PC-3 (cell line): ENCODE data around the gene APOA4. TPM values are rescaled to one million over a fixed set of nuclear protein-coding genes. Genes with fewer than 3 reads are reported as not detected.
A peak's percentile ranks its signal among the peaks of the same experiment; 100 is the strongest.

ENCODE experiments used
- ATAC-seq: fragments of 200-7000 bp; cut with Tn5 transposase; 2 replicates; pipeline ENCODE4 v1.9.1; 2020; ENCODE audit warnings: mild to moderate bottlenecking, moderate library complexity
- Bru-seq: library from RNA; stranded (reverse); fragments of 400-500 nt; gene quantifications from one replicate; lab custom pipeline; 2021; lab: Mats Ljungman, UMichigan
- BruChase-seq, 2 experiments: library from RNA; stranded (reverse); fragments of 400-500 nt; gene quantifications; one replicate each; lab custom pipeline; 2021; lab: Mats Ljungman, UMichigan
- BruUV-seq: library from RNA; stranded (reverse); fragments of 400-500 nt; replicated peaks from 2 replicates; lab custom pipeline; 2021; lab: Mats Ljungman, UMichigan
- CTCF ChIA-PET: fragments of 300-600 bp; sonication (Branson Sonifier 250); formaldehyde crosslinking; loops from one replicate; lab custom pipeline; 2022; ENCODE audit warnings: antibody characterized with exemption; lab: Charles Lee
- POLR2A ChIA-PET: fragments of 300-600 bp; sonication (Branson Sonifier 250); formaldehyde crosslinking; loops from one replicate; lab custom pipeline; 2022; ENCODE audit warnings: antibody characterized with exemption; ENCODE audit not compliant: unreplicated experiment; lab: Charles Lee
- DNase-seq: peaks from one replicate; pipeline ENCODE4 v3.0.0-alpha.2; 2015
- H2AFZ ChIP-seq: fragments of 300-600 bp; sonication (generic); 2 replicates; pipeline ENCODE4 v1.6.0; 2016; ENCODE audit warnings: antibody characterized with exemption, low read length
- H3F3A ChIP-seq: fragments of 300-600 bp; sonication (generic); one replicate; pipeline ENCODE4 v1.6.0; 2017; ENCODE audit warnings: antibody characterized with exemption, low read length, control low read depth, mild to moderate bottlenecking; ENCODE audit not compliant: unreplicated experiment
- H3K27ac ChIP-seq: fragments of 300-600 bp; sonication (generic); 2 replicates; pipeline ENCODE4 v1.5.1; 2016; ENCODE audit warnings: mild to moderate bottlenecking, low read length
- H3K27me3 ChIP-seq: fragments of 300-600 bp; sonication (generic); 2 replicates; pipeline ENCODE4 v1.6.1; 2016; ENCODE audit warnings: low read length, mixed read lengths
- H3K36me3 ChIP-seq: fragments of 300-600 bp; sonication (generic); 2 replicates; pipeline ENCODE4 v1.6.1; 2016; ENCODE audit warnings: low read depth, mixed run types, low read length, mixed read lengths
- H3K4me1 ChIP-seq: fragments of 300-600 bp; sonication (generic); 2 replicates; pipeline ENCODE4 v1.5.1; 2016; ENCODE audit warnings: low read length; ENCODE audit not compliant: insufficient read depth
- H3K4me2 ChIP-seq: fragments of 300-600 bp; sonication (generic); 2 replicates; pipeline ENCODE4 v1.6.0; 2016; ENCODE audit warnings: low read length
- H3K4me3 ChIP-seq: fragments of 300-600 bp; sonication (generic); 2 replicates; pipeline ENCODE4 v1.5.1; 2016; ENCODE audit warnings: mild to moderate bottlenecking, low read length, mixed read lengths
- H3K79me2 ChIP-seq: fragments of 300-600 bp; sonication (generic); 2 replicates; pipeline ENCODE4 v1.6.1; 2017; ENCODE audit warnings: low read length, mixed read lengths
- H3K9ac ChIP-seq: fragments of 300-600 bp; sonication (generic); 2 replicates; pipeline ENCODE4 v1.6.0; 2016; ENCODE audit warnings: mild to moderate bottlenecking, low read length
- H3K9me2 ChIP-seq: fragments of 300-600 bp; sonication (generic); replicated peaks from 2 replicates; pipeline ENCODE4 v1.6.1; 2016; ENCODE audit warnings: mixed run types, low read length, mixed read lengths
- H3K9me3 ChIP-seq: fragments of 300-600 bp; sonication (generic); 2 replicates; pipeline ENCODE4 v1.6.1; 2016; ENCODE audit warnings: low read length, mixed read lengths
- H4K20me1 ChIP-seq: fragments of 300-600 bp; sonication (generic); 2 replicates; pipeline ENCODE4 v1.6.1; 2016; ENCODE audit warnings: low read length, mixed read lengths
- EZH2 ChIP-seq: fragments of 300-600 bp; sonication (generic); IDR thresholded peaks from one replicate; pipeline ENCODE4 v1.6.1; 2017; ENCODE audit warnings: antibody characterized with exemption, mild to moderate bottlenecking, low read length; ENCODE audit not compliant: unreplicated experiment
- EZH2phosphoT487 ChIP-seq: fragments of 300-600 bp; sonication (generic); IDR thresholded peaks from 2 replicates; pipeline ENCODE4 v1.6.1; 2018; ENCODE audit warnings: mild to moderate bottlenecking, antibody characterized with exemption, low read length, borderline replicate concordance
- intact Hi-C: fragments of 100-400 bp; cut with micrococcal nuclease; formaldehyde crosslinking; loops from 2 replicates; pipeline ENCODE4 v1.9.0; 2023
- long read RNA-seq: library from polyadenylated mRNA; unstranded; transcript quantifications from one replicate; pipeline ENCODE4 v2.0.0, GENCODE V29; 2021; ENCODE audit not compliant: unreplicated experiment
- total RNA-seq: library from RNA; depleted of rRNA; stranded (reverse); fragments of >200 nt; gene quantifications from 2 replicates; pipeline ENCODE4 v1.2.3, GENCODE V29; 2014; rRNA removed
- TF ChIP-seq, protein P1 (sequence below): fragments of 300-600 bp; sonication (generic); conservative IDR thresholded peaks from 2 replicates; pipeline ENCODE4 v1.5.1; 2017; ENCODE audit warnings: antibody characterized with exemption, low read depth, mild to moderate bottlenecking, low read length

The APOA4 gene
- total RNA-seq (not detected in 2 replicates), Bru-seq, nascent RNA (not detected), BruChase-seq, experiment 1, labeled RNA remaining after a 6-hour chase (percentile 15 among the genes with signal in this experiment), BruChase-seq, experiment 2, labeled RNA remaining after a 2-hour chase (not detected)
- long read RNA-seq, result 0 reads

DNA sequence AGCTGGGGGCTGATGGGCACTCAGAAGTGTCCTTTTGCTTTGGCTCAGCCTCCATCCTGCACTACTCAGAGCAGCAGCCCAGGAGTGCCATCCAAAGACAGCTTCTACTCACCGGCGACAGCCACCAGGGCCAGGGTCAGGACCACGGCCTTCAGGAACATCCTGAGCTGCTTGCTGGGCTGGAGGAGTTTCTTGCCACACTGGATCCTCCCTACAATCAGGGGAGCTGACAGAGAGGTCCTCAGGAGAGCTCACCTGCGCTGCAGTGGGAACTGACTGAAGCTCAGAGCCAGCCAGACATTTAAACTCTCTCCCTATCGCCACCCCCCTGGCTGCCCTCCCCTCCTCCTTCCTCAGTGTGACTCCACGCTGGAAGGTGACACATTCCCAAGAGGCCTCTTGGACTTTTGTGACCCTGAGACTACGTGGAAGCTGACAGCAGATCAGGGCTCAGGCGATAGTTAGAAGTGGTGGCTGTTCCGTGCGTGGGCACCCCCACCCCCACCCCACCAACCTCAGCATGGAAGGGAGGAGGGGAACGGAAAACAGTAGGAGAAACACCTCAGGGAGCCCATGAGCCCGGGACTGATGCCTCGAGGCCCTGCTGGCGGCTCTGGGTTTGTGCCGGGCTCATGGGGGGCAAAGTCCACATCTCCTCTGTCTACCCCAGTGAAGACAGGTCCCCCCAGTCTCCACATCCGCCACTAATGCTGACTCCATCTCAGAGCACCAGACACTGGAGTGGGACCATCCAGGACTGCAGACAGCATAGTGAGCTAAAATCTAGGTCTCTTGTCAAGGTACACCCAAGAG is at the start of gene APOA4:
Gene APOA4, minus strand, starts transcription at position 274 of the 813 bp plus-strand sequence. Its CDS starts 113 bp downstream, at position 161.
- Histone ChIP-seq H3K9me3 (no peaks in the 10 kb centered on the region), H2AFZ (no peak within 1 kb of the TSS), H3K79me2 (no peaks in the 10 kb centered on the region), H3K4me1 (no peaks in the 10 kb centered on the region), H3K9ac (no peak within 1 kb of the TSS), H3K27ac (no peak within 1 kb of the TSS), H4K20me1 (no peaks in the 10 kb centered on the region), H3K9me2 (no peaks in the 10 kb centered on the region), H3K4me2 (no peak within 1 kb of the TSS), H3K36me3 (no peaks in the 10 kb centered on the region), H3F3A (no peaks in the 10 kb centered on the region), H3K4me3 (no peak within 1 kb of the TSS), H3K27me3 (no peaks in the 10 kb centered on the region)
- CTCF ChIA-PET, result interaction anchor here (0.6 kb wide), 1 partner anchor 13 kb away, joined by 3 read pairs; no protein-coding TSS in a partner anchor
- intact Hi-C loops, result no loop called here
- POLR2A ChIA-PET, result no interaction called here
- BruUV-seq, result no TSS peak
- no peak for DNase-seq
- no peak for ATAC-seq
- no peak for TF ChIP-seq EZH2phosphoT487
- no peak for TF ChIP-seq EZH2
- TF ChIP-seq, protein P1, sequence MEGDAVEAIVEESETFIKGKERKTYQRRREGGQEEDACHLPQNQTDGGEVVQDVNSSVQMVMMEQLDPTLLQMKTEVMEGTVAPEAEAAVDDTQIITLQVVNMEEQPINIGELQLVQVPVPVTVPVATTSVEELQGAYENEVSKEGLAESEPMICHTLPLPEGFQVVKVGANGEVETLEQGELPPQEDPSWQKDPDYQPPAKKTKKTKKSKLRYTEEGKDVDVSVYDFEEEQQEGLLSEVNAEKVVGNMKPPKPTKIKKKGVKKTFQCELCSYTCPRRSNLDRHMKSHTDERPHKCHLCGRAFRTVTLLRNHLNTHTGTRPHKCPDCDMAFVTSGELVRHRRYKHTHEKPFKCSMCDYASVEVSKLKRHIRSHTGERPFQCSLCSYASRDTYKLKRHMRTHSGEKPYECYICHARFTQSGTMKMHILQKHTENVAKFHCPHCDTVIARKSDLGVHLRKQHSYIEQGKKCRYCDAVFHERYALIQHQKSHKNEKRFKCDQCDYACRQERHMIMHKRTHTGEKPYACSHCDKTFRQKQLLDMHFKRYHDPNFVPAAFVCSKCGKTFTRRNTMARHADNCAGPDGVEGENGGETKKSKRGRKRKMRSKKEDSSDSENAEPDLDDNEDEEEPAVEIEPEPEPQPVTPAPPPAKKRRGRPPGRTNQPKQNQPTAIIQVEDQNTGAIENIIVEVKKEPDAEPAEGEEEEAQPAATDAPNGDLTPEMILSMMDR, result no peak

DNA sequence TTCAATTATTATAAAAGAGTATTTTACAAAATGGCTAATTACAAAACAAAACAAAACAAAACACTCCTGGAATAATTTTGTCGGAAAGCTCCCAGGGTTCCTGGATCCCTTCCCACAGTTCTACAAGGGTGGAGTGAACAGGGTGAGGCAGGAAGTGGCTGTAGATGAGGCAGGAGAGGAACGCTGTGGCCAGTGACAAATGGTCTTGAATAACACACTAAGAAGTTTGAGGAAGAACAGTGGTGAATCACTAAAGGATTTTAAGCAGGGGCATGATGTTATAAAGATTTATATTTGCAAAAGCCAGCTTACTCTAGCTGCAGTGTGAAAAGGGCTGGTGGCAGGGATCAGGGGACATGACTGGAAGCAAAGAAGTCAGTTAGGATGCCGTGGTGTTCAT is 48.1 kb upstream of the APOA4 start:
- DNase-seq, result peak; percentile 92
- peak; percentile 99 for ATAC-seq
- intact Hi-C loops, result loop anchor here (1.0 kb wide), 1 partner anchor 18 kb away; no protein-coding TSS in a partner anchor
- H3K27me3 ChIP-seq, result no peaks in the 10 kb centered on the region
- peak overlapping the region; percentile 11; the same call in 1 of the 2 replicates for H2AFZ ChIP-seq
- CTCF ChIA-PET, result interaction anchor here (0.6 to 1.0 kb wide), 2 partner anchors 88 to 234 kb away, joined by 4 to 8 read pairs; no protein-coding TSS in a partner anchor
- BruUV-seq, result no TSS peak
- H3K4me3 ChIP-seq, result 0 out of 2 replicates have a peak overlapping the region, but pooled peaks have one; percentile 7
- peak overlapping the region; percentile 41 for H3K4me2 ChIP-seq
- TF ChIP-seq EZH2phosphoT487 (no peak), EZH2 (no peak)
- TF ChIP-seq, protein P1, result no peak
- no peaks in the 10 kb centered on the region for H3K9me2 ChIP-seq
- H3K36me3 ChIP-seq, result peaks cover 25% of the 10 kb centered on the region
- H3K9ac ChIP-seq, result peak overlapping the region; percentile 45
- POLR2A ChIA-PET, result no interaction called here
- H3K4me1 ChIP-seq, result peaks cover 19% of the 10 kb centered on the region
- no peaks in the 10 kb centered on the region for H4K20me1 ChIP-seq
- H3F3A ChIP-seq, result peaks cover 5% of the 10 kb centered on the region
- no peaks in the 10 kb centered on the region for H3K9me3 ChIP-seq
- H3K27ac ChIP-seq, result peak overlapping the region; percentile 83
- H3K79me2 ChIP-seq, result no peaks in the 10 kb centered on the region
